SJSA1 (cell line): ENCODE results near the gene TMF1. TPM values are rescaled to one million over a fixed set of nuclear protein-coding genes. Genes with fewer than 3 reads are reported as not detected.
A peak's percentile ranks its signal among the peaks of the same experiment; 100 is the strongest.

Source experiments
- DNase-seq, 2 experiments: peaks; one replicate each; pipeline ENCODE4 v3.0.0-alpha.2; 2015 to 2020; ENCODE audit warnings: low spot score in 2 of 2, low read depth in 1 of 2
- H3K27ac ChIP-seq: fragments of 250-450 bp; sonication (Bioruptor Pico); 2 replicates; pipeline ENCODE4 v1.5.1; 2020; ENCODE audit warnings: mild to moderate bottlenecking, moderate library complexity
- H3K27me3 ChIP-seq: fragments of 250-450 bp; sonication (Bioruptor Pico); replicated peaks from 2 replicates; pipeline ENCODE4 v1.5.1; 2020; ENCODE audit warnings: mild to moderate bottlenecking, moderate library complexity
- H3K36me3 ChIP-seq: fragments of 250-450 bp; sonication (Bioruptor Pico); 2 replicates; pipeline ENCODE4 v1.5.1; 2020; ENCODE audit warnings: mild to moderate bottlenecking
- H3K4me1 ChIP-seq: fragments of 250-450 bp; sonication (Bioruptor Pico); replicated peaks from 2 replicates; pipeline ENCODE4 v1.6.1; 2021; ENCODE audit warnings: mild to moderate bottlenecking
- H3K4me3 ChIP-seq: fragments of 250-450 bp; sonication (Bioruptor Pico); 2 replicates; pipeline ENCODE4 v1.5.1; 2020; ENCODE audit warnings: mild to moderate bottlenecking
- H3K9me3 ChIP-seq: fragments of 250-450 bp; sonication (Bioruptor Pico); replicated peaks from 2 replicates; pipeline ENCODE4 v1.5.1; 2020; ENCODE audit warnings: mild to moderate bottlenecking
- total RNA-seq: library from RNA; depleted of rRNA; stranded (reverse); fragments of >200 nt; shearing (Covaris generic); gene quantifications from 2 replicates; pipeline ENCODE4 v1.2.3, GENCODE V29; 2014

Gene TMF1
- total RNA-seq, 1 experiment from 2014 or later = 19.5 TPM

DNA sequence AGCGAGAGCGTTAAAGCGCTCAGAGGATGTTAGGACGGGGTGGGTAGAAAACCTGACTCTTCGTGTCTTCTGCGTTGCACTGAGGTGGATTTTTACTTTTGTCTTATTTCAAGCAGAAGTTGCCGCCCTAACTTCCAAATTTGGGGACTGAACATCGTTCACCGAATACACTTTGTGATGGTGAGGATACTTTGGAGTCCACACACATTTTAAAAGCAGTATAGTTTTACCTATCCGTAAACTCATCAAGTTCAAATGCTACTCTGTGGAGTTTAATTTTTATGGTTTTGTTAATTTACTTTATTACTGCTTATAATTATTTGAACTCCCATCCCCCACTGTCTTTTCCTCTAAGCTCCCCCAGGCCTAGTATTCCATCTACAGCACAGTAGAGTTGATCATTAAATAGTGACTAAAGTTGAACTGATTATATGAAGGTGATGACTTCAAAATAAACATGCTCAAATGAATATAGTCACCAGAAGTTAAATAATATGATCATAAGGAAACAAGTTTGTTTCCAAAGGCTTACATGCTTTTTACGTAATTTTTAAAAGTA is 38.0 kb downstream of the TMF1 start:
- peaks cover 31% of the 10 kb centered on the region for H3K4me1 ChIP-seq
- H3K9me3 ChIP-seq = no peaks in the 10 kb centered on the region
- H3K4me3 ChIP-seq = peak overlapping the region; percentile 85
- DNase-seq = no peak
- peak overlapping the region; percentile 94 for H3K27ac ChIP-seq
- H3K36me3 ChIP-seq = peaks cover 28% of the 10 kb centered on the region
- no peaks in the 10 kb centered on the region for H3K27me3 ChIP-seq

DNA sequence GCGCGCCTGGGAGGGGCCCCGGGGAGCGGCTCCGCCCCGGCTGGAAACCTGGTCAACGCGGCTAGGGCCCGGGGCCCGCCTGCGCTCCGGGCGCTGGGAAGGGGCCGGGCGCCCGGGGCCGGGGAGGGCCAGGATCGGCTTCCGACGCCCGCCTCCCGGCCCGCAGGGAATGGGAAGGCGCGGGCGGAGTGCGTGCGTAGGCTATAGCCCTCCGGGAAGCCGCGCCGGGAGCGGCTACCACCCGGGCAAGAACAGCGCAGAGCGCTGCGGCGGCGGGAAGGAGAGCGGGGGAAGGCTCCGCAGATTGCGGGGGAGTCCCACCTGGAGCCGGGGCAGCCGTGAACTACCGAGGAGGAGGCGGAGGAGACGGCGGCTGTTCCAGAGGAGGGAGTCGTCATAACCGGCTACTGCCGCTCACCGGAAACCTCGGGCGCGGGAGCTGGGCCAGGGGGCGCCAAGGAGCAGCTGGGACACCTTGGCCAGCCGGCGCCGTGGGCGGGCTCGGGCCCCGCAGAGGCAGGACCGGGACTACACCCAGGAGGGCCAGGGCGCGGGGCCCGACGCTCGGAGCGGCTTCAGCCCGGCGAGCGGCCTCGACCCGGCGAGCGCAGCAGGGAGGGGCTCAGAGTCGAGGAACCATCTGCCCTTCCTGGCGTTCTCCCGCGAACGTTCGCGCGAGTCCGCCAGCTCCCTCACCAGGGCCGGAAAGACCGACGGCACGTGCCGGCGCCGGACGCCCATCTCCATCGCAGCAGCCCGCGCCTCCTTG is 38.7 kb downstream of the TMF1 start, which contains the start of gene EOGT:
EOGT (minus strand) TSS at position 432 of the 769 bp plus-strand sequence. CDS start 3,838 bp downstream, outside the sequence.
- Histone ChIP-seq H3K36me3 (peaks cover 34% of the 10 kb centered on the region), H3K9me3 (no peaks in the 10 kb centered on the region), H3K27ac (peak within 1 kb of the TSS; percentile 94), H3K4me1 (peaks cover 35% of the 10 kb centered on the region), H3K27me3 (no peaks in the 10 kb centered on the region), H3K4me3 (peak within 1 kb of the TSS; percentile 85)
- peak; percentile 87 to 88 for DNase-seq

DNA sequence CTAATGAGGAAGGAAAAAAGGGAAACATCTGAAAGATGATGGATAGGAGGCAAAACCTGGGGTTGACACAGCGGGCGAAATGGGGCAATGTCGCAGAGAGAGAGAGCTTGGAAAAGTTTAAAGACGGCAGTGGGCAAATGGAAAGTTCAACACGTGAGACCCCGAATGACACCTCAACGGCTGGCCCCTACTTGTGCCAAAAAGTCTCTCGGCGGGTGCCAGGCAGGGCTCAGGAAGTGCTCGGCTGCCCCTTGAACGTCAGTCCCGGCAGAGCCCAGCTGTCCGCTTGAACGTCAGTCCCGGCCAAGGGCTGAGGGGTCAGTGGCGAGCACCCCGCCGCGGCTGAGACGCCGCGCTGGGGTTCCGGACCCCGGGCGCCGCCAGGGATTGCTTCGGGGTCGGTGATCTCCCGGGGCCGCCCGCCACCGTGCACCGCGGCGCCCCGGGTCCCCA is 39.3 kb downstream of the TMF1 start:
- H3K27me3 ChIP-seq = no peaks in the 10 kb centered on the region
- no peaks in the 10 kb centered on the region for H3K9me3 ChIP-seq
- peak overlapping the region; percentile 94 for H3K27ac ChIP-seq
- H3K4me3 ChIP-seq = peak overlapping the region; percentile 85
- peaks cover 35% of the 10 kb centered on the region for H3K4me1 ChIP-seq
- DNase-seq = peak; percentile 45 to 59
- H3K36me3 ChIP-seq = peaks cover 40% of the 10 kb centered on the region

DNA sequence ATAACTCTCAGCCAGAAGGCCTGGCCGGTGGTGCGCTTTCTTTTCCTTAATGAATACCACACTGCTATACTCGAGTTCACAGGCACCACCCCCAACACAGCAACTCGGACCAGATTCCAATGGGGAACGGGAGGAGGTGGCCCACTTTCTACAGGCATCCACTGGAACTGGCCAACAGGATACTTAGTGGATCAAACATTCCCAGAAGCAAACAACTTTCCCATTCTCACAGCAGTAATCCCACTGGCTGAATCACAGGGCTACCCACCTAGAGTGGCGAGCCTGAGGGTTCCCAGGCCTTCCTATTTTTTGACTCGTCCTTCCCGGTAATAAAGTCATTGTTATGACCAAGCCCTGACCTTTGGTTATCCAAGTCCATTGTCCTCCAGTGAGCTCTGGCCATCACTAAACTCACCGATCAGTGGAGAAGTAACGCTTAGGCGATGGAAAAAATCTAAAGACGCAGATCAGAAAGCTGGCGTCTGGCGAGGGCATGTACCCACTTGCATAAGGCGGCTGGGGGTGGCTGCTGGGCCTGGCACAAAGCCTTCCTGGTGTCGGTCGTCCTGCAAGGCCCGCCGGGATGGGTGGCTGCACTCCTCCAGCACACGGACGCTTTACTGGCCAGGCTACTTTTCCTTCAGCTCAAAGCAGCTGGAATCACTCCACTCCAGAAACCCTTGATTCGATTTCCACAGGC is 39.9 kb downstream of the TMF1 start:
- no peak for DNase-seq
- Histone ChIP-seq H3K9me3 (no peaks in the 10 kb centered on the region), H3K36me3 (peaks cover 44% of the 10 kb centered on the region), H3K27ac (no peak overlapping the region), H3K27me3 (no peaks in the 10 kb centered on the region), H3K4me3 (peak overlapping the region; percentile 85), H3K4me1 (peaks cover 35% of the 10 kb centered on the region)

DNA sequence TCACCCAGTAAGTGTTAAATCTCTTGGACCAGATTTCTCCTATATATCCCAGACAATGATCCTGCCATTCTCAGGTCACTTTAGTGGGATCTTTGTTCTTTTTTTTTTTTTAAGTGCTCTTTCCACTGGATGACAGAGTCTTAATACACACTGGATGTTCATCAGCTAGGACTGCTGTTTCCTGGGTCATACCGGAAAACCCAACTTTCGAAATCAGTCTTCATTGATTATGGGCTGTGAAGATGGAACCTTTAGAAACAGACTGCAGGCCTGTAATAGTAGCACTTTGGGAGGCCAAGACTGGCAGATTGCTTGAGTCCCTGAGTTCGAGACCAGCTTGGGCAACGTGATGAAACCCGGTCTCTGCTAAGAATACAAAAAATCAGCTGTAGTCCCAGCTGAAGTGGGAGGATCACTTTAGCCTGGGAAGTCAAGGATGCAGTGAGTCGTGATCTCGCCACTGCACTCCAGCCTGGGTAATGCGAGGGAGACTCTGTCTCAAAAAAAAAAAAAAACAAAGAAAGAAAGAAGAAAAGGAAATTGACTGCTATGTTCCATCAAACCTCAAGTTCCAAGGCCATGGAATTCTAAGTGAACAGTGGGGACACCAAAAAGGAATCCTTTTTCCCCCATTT is 40.9 kb downstream of the TMF1 start:
- no peak overlapping the region for H3K4me3 ChIP-seq
- peaks cover 35% of the 10 kb centered on the region for H3K4me1 ChIP-seq
- no peaks in the 10 kb centered on the region for H3K9me3 ChIP-seq
- no peak overlapping the region for H3K27ac ChIP-seq
- peaks cover 53% of the 10 kb centered on the region for H3K36me3 ChIP-seq
- DNase-seq = no peak
- no peaks in the 10 kb centered on the region for H3K27me3 ChIP-seq

DNA sequence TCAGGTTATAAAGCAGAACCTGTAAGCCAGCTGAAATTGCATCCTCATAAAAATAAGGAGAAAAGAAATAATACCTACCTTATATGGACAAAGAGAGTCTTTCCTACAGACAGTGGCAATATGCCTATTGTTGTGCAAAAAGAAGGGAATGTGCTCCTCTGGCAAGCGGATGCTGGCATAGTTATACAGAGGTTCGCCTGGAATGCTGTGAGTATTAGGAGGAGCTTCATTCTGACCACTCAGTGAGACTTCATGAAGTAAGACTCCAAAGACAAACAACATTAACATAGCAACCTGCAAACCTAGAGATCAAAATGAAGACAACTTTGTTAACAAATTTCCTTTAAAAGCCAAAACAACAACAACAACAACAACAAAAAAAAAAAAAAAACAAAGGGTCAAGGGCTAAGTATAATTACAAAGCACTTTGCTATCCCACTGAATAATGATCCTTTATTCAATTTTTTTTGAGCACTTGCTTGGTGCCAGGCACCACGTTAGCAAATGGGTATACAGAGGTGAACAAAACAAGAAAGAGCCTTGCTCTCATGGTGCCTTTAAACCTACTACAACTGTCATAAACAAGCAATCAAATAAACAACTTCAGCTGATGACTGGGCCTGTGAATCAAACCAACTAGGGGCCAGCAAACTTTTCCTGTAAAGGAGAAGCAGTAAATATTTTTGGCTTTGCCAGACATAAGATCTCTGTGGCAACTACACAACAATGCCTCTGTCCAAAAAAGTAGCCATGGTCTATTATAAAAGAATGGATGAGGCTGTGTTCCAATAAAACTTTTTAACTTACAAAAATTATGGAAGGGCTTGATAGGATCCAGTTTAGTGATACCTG is 42.3 kb downstream of the TMF1 start:
- peak; percentile 47 to 58 for DNase-seq
- Histone ChIP-seq H3K36me3 (peaks cover 65% of the 10 kb centered on the region), H3K4me3 (no peak overlapping the region), H3K9me3 (no peaks in the 10 kb centered on the region), H3K27ac (peak overlapping the region; percentile 61), H3K4me1 (peaks cover 35% of the 10 kb centered on the region), H3K27me3 (no peaks in the 10 kb centered on the region)

DNA sequence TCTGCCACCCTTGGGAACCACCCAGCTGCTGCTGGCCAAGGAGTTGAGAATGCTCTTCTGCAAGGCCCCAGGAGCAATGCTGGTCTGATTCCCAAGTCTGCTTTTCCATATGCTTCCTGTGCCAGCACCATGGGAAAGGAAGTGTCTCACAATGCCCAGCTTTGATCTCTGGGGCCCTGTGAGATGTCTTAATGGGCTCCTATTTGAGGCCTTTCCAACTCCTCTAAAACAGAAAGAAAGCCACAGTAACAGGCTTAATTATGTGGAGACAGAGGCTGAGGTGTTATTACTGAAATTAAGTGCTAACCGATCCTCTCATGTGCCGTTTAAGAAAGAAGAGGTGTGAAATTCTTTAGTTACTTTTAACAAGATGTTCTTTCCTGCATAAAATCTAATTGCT is 43.2 kb downstream of the TMF1 start:
- no peak for DNase-seq
- Histone ChIP-seq H3K4me3 (no peak overlapping the region), H3K9me3 (no peaks in the 10 kb centered on the region), H3K4me1 (peaks cover 28% of the 10 kb centered on the region), H3K27ac (peak overlapping the region; percentile 9; the same call in 1 of the 2 replicates), H3K27me3 (no peaks in the 10 kb centered on the region), H3K36me3 (peaks cover 70% of the 10 kb centered on the region)

DNA sequence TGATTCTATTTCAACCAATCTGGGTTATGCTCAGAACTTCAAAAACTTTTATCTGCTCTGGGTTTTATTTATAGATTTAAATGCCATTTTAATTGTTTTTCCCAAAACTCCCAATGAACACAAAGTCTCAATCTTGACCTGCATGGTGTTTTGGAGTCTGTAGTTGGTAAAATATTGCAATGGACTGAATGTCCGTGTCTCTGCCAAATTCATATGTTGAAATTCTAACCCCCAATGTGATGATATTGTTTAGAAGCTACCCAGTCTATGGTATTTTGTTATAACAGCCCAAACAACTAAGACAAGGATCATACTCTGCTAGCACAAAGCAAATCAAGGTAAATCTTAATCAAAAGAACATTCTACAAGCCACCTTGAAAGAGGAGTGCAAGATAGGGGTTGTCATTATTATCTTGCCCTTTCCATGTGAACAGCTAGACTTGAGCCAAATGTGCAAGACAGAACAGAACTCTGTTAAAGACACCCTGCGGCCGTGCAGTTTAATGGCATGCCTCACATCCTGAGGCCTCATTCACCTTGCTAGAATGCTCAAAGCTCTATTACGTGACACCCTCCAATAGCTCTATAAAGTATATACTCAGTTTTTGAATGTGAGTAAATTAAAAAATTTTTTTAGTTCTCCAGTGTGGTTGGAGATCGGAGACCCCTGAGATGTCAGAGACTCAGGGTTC is 46.2 kb downstream of the TMF1 start:
- H3K4me1 ChIP-seq = peaks cover 15% of the 10 kb centered on the region
- no peak for DNase-seq
- H3K36me3 ChIP-seq = peaks cover 68% of the 10 kb centered on the region
- no peak overlapping the region for H3K27ac ChIP-seq
- H3K27me3 ChIP-seq = no peaks in the 10 kb centered on the region
- no peak overlapping the region for H3K4me3 ChIP-seq
- H3K9me3 ChIP-seq = no peaks in the 10 kb centered on the region

DNA sequence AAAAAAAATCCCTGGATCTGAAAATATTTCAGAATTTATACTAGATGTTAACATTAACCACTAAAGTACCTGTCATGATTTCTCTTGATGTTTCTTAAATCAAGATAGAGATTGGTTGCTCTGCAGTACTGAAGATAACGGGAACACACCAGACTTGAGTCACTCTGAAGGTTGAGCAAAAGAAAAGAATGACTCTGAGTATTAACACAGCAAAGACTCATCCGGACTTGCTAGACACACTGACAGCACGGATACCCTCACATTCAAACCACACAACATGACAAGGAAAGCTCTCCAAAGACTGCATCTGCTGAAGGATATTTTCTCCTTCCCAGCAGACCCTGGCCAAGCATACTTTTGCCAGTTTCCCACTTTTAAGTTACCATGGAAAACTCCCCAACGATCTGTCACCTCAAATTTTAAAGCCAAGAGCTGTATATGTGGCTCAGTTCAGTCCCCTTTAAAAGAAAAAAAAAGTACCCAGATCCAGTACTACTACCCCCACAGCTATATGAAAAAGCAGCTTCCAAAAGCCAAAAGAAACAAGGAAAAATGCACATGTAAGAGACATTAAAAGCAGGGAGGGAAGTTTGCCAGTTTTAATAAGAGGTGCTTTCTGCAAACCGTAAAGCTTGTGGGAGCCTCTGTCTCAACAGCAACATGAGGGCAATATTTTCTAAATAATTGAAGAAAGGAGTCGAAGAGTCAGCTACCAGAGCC is 46.9 kb downstream of the TMF1 start:
- DNase-seq = no peak

DNA sequence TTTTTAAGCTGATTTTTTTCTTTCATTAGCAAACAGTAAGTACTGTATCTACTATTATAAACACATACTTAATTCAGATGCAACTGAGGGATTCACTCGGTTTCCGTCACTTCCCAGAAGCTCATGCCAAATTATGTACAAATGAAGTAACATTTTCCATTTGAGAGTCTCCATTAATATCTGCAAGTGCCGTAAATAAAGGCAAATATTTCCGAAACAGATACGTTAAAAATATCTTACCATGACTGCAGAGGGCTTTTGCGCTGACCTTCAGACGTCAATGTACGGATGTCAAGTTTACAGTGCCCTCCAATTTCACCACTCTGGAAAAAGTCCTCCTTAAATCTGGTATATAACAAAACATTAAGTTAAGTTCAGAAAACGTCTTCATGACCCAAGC is 48.0 kb downstream of the TMF1 start:
- Histone ChIP-seq H3K36me3 (peaks cover 59% of the 10 kb centered on the region), H3K9me3 (no peaks in the 10 kb centered on the region), H3K27me3 (no peaks in the 10 kb centered on the region), H3K4me1 (peaks cover 4% of the 10 kb centered on the region), H3K27ac (no peak overlapping the region), H3K4me3 (no peak overlapping the region)
- no peak for DNase-seq

More for the DNA sequence above, 46.9 kb downstream of the TMF1 start:
- H3K36me3 ChIP-seq = peaks cover 62% of the 10 kb centered on the region
- H3K4me3 ChIP-seq = no peak overlapping the region
- H3K9me3 ChIP-seq = no peaks in the 10 kb centered on the region
- H3K27me3 ChIP-seq = no peaks in the 10 kb centered on the region
- H3K4me1 ChIP-seq = peaks cover 13% of the 10 kb centered on the region
- no peak overlapping the region for H3K27ac ChIP-seq

DNA sequence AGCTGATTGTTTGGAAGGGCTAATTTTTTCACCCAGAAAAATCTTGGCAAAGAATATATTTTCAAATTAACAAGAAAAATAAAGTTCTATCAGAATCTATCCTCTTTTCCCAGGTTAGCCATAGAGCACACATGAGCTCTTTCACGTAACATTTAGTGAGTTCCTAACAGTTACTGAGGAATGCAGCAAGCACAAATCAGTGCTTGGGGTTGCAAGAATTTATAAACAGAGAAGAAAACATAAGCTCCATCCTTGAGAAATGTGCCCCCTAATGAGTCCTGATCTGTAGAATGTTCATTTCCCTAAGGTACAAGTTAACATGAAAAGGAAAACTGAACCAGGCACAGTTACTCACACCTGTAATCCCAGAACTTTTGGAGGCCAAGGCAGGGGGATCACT is 52.5 kb downstream of the TMF1 start:
- no peak for DNase-seq
- H3K4me1 ChIP-seq = peaks cover 9% of the 10 kb centered on the region
- peaks cover 60% of the 10 kb centered on the region for H3K36me3 ChIP-seq

DNA sequence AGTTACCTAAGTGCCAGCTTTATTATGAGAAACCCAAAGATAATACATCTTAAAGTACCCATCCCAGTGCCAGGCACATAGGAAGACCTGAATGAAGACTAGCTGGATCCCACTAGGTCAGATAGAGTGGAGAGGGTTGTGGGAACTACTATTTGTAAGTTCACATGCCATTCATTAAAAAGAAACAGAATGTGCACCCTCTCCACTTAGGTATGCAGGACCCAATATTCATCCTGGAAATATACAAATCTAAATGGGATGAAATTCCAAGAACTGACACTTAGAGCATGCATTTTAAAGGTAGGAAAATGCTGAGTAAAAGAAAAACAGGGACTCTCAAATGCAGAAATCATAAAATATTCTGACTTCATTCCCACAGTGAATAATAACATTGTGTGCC is 53.0 kb downstream of the TMF1 start:
- no peak for DNase-seq
- no peak overlapping the region for H3K27ac ChIP-seq
- H3K9me3 ChIP-seq = no peaks in the 10 kb centered on the region
- no peaks in the 10 kb centered on the region for H3K27me3 ChIP-seq
- H3K36me3 ChIP-seq = peaks cover 62% of the 10 kb centered on the region
- no peak overlapping the region for H3K4me3 ChIP-seq
- peaks cover 9% of the 10 kb centered on the region for H3K4me1 ChIP-seq

More for the DNA sequence above, 52.5 kb downstream of the TMF1 start:
- H3K4me3 ChIP-seq = no peak overlapping the region
- no peak overlapping the region for H3K27ac ChIP-seq
- no peaks in the 10 kb centered on the region for H3K9me3 ChIP-seq
- H3K27me3 ChIP-seq = no peaks in the 10 kb centered on the region
